Measurements from ENCODE around the gene R3HDM2. TPM values are rescaled to one million over a fixed set of nuclear protein-coding genes. Genes with fewer than 3 reads are reported as not detected.
A peak's percentile ranks its signal among the peaks of the same experiment; 100 is the strongest.
"Not testable (repeated sequence)": the region's sequence is repeated elsewhere in the genome, so short reads cannot be mapped to it uniquely, and the experiment has no call there.

Gene R3HDM2
- total RNA-seq, 1 donor from 2014 or later, result 30.2 TPM

DNA sequence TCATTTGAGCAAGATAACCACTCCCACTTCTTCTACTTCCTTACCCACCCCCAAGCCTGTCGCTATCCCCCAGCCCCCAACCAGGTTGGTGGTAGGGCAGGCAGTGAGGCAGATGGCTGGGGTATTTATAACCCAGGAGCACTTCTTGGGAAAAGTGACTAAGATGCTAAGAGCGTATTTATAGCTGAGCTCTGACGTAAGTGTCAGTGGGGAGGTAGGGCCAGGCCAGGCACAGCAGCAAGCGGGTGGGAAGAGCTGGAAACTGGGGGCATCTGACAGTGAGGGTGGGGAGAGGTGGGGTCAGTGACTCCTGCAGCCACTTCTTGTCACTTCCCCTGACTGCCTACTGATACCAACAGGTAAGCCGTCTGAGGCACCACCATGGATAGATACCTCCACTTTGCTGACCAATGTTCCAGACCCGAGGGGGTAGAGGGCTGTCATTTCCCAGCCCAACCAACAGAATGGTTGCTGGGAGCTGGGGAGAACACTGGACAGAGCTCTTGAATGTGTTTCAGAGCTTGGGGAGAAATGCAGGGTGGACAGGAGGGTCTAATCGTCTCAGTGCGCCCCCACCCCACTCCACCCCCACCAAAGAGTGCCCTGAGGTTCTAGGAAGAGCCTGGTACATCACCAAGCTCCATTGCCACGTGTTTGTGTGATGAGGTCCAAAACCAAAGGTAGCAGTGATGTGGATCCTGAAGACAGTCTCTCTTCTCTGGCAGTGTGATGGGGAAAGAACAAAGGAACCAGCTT is 21.5 kb upstream of the R3HDM2 start:
- ATAC-seq, result no peak

DNA sequence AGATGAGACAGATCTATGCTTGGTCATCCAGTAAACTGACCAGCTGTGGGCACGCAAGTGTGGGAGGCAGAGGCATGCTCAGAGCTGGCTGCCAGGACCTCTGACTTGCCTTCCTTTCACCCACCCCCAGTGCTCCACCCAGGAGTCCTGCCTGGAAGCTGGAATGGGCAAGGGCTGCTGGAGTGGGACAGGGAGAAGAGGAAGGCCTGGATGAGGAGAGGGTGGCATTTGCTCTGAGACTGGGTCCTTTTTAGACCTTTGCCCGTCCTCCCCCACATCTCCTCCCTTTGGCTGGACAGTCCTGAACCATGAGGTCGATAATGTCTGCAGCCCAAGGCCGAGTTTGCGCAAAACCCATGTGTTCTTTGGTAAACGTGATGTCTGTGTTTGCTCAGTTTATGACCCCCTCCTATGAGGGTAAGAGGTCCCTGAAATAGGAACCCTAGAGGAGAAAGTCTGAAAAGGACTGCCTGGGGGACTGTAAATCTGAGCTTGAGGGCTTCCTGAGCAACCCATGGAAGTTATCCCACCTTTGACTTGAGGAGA is 20.5 kb upstream of the R3HDM2 start:
- no peak for ATAC-seq

DNA sequence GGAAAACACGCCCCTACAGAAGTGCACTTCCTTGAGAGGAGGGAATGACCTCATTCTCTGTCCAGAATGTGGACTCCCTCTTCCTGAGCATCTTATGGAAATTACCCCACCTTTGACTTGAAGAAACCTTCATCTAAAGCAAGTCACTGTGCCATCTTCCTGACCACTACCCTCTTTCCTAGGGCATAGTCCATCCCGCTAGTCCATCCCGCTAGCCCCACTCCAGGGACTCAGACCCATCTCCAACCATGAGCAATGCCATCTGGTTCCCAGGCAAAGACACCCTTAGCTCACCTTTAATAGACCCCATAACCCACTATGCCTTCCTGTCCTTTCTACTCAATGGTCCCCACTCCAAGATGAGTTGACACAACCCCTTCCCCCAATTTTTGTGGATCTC is 19.2 kb upstream of the R3HDM2 start:
- no peak for ATAC-seq

DNA sequence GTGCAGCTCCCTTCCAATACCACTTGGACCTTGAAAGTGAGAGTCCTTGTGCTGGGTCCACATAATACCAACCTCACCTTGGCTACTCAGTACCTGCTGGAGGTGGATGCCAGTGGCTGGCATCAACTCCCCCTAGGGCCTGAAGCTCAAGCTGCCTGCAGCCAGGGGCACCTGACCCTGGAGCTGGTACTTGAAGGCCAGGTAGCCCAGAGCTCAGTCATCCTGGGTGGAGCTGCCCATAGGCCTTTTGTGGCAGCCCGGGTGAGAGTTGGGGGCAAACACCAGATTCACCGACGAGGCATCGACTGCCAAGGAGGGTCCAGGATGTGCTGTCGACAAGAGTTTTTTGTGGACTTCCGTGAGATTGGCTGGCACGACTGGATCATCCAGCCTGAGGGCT is 18.5 kb upstream of the R3HDM2 start:
- no peak for ATAC-seq

DNA sequence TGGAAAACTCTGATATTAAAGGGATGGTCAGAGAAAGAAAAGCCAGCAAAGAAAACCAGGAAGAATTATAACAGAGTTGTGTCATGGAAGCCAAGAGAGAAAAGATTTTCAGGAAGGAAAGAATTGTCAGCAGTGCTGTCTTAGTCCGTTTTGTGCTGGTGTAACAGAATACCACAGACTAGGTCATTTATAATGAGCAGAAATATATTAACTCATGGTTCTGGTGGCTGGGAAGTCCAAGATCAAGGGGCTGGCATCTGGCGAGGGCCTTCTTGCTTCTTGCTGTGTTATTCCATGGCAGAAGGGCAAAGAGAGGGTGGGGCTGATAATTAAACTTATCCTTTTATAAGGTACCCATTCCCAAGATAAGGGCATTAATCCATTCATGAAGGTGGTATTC is 17.8 kb upstream of the R3HDM2 start:
- ATAC-seq, result no peak

DNA sequence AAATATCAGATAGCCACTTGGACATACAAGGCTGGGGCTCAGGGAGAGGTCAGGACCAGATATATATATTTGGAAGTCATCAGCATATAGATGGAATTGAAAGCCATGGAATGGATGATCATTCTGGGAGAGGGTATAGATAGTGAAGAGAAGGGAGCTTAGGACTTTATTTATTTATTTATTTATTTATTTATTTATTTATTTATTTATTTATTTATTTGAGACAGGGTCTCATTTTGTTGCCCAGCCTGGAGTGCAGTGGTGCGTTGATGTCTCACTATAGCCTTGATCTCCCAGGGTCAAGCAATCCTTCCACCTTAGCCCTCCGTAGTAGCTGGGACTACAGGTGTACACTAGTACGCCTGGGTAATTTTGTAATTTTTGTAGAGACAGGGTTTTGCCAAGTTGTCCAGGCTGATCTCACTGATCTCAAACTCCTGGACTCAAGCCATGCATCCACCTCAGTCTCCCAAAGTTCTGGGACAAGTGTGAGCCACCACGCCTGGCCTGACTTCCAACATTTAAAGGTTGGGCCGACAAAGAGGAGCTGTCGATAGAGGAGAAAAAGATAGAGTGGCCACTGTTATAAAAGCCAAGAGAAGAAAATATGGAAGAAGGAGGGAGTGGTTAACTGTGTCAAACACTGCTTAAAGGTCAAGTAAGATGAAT is 15.6 kb upstream of the R3HDM2 start:
- ATAC-seq, result no peak

DNA sequence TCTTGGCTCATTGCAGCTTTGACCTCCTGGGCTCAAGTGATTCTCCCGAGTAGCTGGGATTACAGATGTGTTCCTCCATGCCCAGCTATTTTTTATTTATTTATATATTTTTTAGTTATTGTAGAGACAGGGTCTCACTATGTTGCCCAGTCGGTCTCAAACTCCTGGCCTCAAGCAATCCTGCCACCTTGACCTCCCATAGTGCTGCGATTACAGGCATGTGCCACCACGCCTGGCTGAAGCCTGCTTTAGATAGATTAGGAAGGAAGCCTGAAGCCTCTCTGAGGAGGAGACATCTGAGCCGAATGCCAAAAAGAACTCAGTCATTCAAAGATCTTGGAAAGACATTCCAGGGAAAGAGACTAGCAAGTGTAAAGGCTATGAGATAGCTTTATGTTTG is 13.9 kb upstream of the R3HDM2 start:
- no peak for ATAC-seq

DNA sequence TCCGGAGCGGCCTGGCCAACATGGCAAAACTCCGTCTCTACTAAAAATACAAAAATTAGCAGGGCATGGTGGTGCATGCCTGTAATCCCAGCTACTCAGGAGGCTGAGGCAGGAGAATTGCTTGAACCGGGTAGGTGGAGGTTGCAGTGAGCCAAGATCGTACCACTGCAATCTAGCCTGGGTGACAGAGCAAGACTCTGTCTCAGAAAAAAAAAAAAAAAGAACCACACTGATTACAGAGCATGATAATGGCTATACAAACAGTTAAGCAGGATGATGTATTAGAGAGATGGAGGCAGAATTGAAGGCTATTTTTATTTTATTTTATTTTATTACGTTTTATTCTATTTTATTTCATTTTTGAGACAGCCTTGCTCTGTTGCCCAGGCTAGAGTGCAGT is 13.5 kb upstream of the R3HDM2 start:
- ATAC-seq, result not testable (repeated sequence)

DNA sequence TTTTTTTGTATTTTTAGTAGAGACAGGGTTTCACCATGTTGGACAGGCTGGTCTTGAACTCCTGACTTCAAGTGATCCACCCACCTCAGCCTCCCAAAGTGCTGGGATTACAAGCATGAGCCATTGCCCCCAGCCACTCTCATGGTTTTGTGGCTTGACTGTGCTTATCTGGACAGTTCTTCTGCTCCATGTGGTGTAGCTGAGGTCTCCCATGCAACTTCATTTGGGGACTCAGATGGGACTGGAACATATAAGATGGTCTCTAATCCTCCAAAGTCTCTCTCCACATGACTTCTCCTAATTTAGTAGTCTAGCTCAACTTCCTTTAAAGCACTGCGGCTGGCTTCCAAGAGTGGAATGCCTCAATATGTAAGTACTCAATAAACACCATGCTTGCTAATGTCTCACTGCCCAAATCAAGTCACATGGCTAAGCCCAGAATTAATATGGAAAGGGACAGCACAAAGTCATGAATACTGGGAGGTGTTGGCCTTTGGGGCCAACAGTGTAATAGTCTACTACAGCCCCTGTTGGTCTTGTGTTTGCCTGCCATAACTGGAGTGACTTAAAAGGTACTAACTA is 11.1 kb upstream of the R3HDM2 start:
- ATAC-seq, result no peak

DNA sequence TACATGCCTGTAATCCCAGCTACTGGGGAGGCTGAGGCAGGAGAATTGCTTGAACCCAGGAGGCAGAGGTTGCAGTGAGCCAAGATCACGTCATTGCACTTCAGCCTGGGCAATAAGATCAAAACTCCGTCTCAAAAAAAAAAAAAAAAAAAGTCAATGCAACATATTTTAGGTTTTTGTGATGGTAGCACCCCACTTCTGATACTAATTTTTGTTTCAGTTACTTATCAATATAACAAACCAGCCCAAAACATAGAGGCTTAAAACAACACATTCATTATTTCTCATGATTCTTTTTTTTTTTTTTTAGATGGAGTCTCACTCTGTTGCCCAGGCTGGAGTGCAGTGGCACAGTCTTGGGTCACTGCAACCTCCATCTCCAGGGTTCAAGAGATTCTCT is 10.6 kb upstream of the R3HDM2 start:
- not testable (repeated sequence) for ATAC-seq

DNA sequence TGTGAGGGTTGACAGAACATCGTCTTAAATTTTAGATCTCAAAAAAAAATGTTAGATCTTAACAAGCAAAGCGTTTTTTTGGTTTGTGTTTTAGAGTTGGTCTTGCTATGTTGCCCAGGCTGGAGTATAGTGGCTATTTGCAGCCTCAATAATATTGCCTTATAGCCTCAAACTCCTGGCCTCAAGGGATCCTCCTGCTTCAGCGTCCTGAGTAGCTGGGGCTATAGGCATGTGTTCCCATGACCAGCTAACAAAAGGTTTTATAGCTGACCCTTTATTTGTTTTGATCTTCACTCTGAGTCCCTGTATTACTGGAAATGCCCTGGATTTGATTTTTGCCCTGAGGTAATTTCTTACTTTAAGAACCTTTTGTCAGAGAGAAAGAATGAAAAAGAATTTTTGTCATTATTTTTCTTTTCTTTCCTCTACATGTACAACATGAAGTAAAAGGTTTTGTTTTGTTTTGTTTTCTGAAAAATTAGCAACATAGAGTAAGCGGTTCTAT is 9.0 kb upstream of the R3HDM2 start:
- no peak for ATAC-seq

DNA sequence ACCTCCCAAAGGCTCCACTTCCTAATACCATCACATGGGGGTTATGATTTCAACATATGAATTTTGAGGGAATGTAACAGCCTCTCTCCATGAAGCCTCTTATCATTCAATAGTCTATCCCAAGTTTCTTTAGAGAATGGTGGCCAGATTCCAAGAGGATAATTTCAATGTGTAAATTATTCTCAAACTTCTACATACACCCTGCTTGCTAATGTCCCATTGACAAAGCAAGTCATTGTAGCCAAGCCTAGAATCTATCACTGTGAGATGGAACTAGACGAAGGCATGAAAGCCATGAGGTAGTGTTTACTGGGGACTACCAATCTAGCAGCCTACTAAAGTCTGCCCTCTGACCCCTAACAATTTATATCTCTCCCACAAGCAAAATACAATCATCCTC is 7.6 kb upstream of the R3HDM2 start:
- ATAC-seq, result no peak

DNA sequence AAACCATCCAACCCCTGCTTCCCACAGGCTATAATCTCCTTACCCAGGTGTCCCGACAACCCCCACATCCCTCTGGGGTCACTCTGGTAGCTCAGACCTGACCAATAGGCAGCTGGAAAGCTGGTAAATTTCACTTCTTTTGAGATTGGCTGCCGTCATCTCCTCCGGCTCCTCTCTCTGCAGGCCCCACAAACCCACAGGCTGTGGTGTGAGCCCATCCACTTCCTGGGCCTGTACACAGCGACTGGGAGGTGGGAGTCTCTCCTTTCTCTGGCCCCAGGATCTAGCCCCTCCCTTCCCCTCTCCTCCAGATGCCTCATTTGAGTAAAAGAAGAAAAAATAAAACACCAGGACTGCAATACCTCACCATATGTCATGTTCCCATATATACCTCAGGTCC is 4.5 kb upstream of the R3HDM2 start:
- no peak for ATAC-seq

DNA sequence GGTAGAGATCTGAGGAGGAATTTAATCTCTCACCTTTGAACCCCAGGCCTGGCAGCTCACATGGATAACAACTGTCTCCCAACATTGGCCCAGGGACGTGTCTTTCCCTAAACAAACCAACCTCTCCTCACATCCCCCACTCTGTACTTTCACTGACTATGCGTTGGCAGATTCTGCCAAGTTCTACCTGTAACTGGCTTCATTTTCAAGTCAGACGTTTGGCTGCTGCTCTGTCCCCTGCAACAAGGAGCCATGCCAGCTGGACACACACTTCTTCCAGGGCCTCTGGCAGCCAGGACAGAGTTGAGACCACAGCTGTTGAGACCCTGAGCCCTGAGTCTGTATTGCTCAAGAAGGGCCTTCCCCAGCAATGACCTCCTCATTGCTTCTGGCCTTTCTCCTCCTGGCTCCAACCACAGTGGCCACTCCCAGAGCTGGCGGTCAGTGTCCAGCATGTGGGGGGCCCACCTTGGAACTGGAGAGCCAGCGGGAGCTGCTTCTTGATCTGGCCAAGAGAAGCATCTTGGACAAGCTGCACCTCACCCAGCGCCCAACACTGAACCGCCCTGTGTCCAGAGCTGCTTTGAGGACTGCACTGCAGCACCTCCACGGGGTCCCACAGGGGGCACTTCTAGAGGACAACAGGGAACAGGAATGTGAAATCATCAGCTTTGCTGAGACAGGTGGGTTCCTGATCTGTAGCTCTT is 3.8 kb upstream of the R3HDM2 start, which contains the start of gene INHBC:
INHBC (plus strand) TSS at position 268 of the 707 bp plus-strand sequence; CDS start at position 371, 103 bp downstream.
- ATAC-seq, result no peak

DNA sequence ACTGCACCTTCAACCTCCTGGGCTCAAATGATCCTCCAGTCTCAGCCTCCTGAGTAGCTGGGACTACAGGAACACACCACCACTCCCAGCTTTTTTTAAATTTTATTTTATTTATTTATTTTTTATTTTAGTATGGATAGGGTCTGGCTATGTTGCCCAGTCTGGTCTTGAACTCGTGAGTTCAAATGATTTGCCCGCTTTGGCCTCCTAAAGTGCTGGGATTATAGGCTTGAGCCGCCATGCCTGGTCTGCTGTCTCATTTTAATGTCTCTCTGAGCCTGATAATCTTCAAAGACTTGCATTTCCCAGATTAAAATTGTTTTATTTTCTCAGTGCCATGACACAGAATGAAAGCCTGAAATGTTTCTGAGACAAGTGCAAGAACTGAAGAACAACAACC is 2.5 kb upstream of the R3HDM2 start:
- ATAC-seq, result no peak

DNA sequence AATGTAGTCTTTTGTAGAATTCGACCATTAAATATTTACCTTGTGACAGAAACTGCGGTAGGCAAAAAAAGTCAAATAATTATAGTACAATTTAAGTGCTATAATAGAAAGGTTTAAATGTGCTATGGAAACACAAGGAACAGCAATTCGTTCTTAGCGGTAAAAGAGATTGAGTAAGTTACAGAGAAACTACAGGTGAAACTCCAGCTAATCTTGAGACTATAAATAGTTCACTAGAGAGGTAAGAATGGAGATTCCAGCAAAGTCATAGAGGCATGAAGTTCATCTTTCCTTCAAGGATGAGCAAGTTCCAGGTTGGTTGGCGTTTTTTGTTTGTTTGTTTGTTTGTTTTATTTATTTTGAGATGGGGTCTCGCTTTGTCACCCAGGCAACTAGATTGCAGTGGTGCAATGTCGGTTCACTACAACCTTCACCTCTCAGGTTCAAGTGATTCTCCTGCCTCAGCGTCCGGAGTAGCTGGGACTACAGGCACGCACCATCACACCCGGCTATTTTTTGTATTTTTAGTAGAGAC is 878 bp upstream of the R3HDM2 start:
- no peak for ATAC-seq

DNA sequence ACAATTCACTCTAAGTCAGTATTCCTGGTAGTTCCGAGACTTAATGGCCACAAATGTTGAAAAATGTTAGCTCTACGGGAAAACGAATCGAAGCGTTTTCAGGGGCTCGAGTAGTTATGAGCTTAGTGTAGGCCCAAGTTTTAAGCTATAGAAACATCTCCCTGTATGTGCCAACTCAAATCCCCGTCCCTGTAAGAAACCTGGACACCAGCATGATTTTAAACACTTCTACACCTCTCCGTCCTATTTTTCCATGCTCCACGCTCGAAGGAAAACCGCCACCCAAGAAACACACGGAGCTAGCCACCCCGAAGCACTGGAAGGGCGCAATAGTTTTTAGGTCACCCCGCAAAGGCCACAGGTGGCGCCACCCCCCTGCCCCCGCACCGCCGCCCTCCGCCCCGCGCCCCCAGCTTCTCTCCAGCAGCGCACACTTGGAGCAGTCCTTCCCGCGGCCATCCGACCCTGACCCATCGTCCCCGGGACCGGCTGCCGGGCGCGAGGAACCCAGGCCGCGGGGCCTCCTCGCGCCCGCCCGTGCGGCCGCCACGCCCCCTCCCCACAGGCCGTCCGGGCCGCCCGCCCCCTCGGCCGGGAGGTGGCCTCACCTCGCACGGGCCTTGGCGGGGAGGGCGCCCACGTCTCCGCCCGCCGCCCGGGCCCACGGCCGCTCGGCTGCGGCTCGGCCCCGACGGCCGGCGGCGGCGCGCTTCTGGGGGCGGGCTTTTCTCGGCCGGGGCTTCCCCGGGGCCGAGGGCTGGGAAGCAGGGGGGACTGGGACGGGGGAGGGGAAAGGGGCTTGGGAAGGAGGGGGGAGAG is 522 bp downstream of the R3HDM2 start:
- peak; percentile 65 for ATAC-seq

DNA sequence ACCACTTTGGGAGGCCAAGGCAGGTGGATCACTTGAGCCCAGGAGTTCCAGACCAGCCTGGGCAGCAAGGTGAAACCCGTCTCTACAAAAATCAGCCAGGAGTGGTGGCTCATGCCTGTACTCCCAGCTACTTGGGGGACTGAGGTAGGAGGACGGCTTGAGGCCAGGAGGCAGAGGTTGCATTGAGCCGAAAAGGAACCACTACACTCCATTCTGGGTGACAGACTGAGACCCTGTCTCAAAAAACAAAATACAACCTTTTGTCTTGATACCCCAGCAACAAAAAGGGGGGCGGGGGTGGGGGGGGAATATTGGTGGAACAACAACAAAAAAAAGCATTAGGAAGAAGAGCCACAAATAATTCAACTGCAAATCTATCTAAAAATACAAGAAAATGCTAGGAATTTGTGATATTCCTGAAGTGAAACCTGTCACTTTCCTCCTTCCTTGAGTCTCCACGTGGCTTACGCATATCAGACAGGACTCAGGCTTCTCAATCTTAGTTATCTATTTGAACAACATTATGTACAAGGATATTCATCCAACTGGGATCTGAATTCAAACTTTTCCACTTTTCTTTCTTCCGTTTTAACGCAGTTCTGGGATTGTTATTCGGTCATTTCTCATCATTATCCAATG is 1.3 kb downstream of the R3HDM2 start:
- ATAC-seq, result no peak

DNA sequence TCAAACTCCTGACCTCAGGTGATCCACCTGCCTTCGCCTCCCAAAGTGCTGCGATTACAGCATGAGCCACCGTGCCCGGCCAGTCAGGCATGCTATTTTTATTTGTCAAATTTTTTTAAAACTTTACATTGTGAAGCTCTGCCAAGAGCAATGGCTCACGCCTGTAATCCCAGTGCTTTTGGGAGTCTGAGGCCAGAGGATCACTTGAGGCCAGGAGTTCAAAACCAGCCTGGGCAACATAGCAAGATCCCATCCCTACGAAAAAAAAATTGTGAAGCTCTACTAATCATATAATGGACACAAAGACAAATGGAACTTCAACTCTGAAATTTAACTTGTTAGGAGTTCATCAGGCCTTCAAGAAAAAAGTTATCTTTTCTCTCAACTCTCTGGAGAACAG is 1.9 kb downstream of the R3HDM2 start:
- no peak for ATAC-seq

DNA sequence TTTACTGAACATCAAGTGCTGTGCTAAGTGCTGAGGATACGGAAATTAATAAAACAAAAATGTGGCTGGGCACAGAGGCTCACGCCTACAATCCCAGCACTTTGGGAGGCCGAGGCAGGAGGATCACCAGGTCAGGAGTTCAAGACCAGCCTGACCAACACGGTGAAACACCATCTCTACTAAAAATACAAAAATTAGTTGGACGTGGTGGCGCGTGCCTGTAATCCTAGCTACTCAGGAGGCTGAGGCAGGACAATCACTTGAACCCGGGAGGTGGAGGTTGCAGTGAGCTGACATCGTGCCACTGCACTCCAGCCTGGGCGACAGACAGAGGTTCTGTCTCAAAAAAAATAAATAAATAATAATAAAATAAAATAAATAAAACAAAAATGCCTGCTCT is 3.9 kb downstream of the R3HDM2 start:
- not testable (repeated sequence) for ATAC-seq

DNA sequence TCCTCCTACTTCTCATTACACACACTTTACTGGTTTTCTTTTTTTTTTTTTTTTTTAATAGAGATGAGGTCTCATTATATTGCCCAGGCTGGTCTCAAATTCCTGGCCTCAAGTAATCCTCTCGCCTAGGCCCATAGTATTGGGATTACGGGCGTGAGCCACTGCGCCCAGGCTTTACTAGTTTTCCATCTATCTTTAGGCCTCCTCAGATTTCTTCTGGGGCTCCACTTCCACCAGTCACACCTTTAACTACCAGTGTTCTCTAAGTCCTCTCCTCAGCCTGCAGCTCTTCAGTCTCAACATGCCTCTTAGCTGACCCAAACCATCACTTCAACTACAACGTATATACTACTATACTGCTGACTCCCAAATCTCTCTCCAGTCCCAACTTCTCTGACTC is 10.4 kb downstream of the R3HDM2 start:
- no peak for ATAC-seq
